Mucosa of descending colon (tissue), 3 donors: ENCODE data around the gene EGR4. TPM values are rescaled to one million over a fixed set of nuclear protein-coding genes. Genes with fewer than 3 reads are reported as not detected.

Experiments
- ATAC-seq: fragments of 200-7000 bp; cut with Tn5 transposase; one replicate; pipeline ENCODE4 v1.9.1; 2020; ENCODE audit warnings: mild to moderate bottlenecking, moderate library complexity
- DNase-seq, 3 donors: peaks; one replicate each; pipeline ENCODE4 v3.0.0-alpha.2; 2020
- H3K36me3 ChIP-seq: fragments of 200-600 bp; one replicate; pipeline ENCODE4 v1.8.0; 2021; ENCODE audit warnings: low read depth, mild to moderate bottlenecking
- H3K4me1 ChIP-seq: fragments of 200-600 bp; one replicate; pipeline ENCODE4 v1.8.0; 2021; ENCODE audit warnings: low read depth, mild to moderate bottlenecking
- H3K4me3 ChIP-seq: fragments of 200-600 bp; one replicate; pipeline ENCODE4 v1.8.0; 2021; ENCODE audit warnings: mild to moderate bottlenecking
- H3K9me3 ChIP-seq: fragments of 200-600 bp; one replicate; pipeline ENCODE4 v1.8.0; 2021; ENCODE audit warnings: mild to moderate bottlenecking
- CTCF ChIP-seq: fragments of 200-600 bp; IDR thresholded peaks from one replicate; pipeline ENCODE4 v1.8.0; 2022; ENCODE audit warnings: antibody characterized with exemption, mild to moderate bottlenecking
- intact Hi-C, 2 donors: fragments of 100-400 bp; cut with DNase I in 1 of 2; cut with micrococcal nuclease in 1 of 2; formaldehyde crosslinking; loops; one replicate each; pipeline versions ENCODE4 v1.11.0 to v1.11.1; 2022; cut with DNase I, micrococcal nuclease
- total RNA-seq, 3 donors: library from RNA; stranded (reverse); fragmentation: NEBNext Ultra II Directional in 2 of 3; extraction: Animal tissue kit (Norgen Biotek cat#: 25700) in 2 of 3; gene quantifications; one replicate each; pipeline versions ENCODE4 v1.2.1 to v1.2.4, GENCODE V29; 2021 to 2023
- donor health status: DM: no; HTN: no; CAD: no; lungs with moderate emphysema.
- donor health status: DM: no; HTN: no; CAD: no.
- donor health status: DM: no; HTN: yes; CAD: no.

Gene EGR4
- total RNA-seq, 3 donors from 2014 or later, result not detected

GRCh38 chr2:73294239-73294638 is 891 bp upstream of the EGR4 start:
- TF ChIP-seq CTCF, result no peak
- Histone ChIP-seq H3K9me3 (no peaks in the 10 kb centered on the region), H3K4me1 (peaks cover 9% of the 10 kb centered on the region), H3K4me3 (no peak overlapping the region), H3K36me3 (no peaks in the 10 kb centered on the region)
- no peak for DNase-seq
- ATAC-seq, result no peak
- intact Hi-C loops, result no loop called here

GRCh38 chr2:73292906-73293533 is 328 bp downstream of the EGR4 start:
- H3K4me3 ChIP-seq, result no peak overlapping the region
- no peak for DNase-seq
- no peaks in the 10 kb centered on the region for H3K9me3 ChIP-seq
- ATAC-seq, result no peak
- H3K4me1 ChIP-seq, result peaks cover 9% of the 10 kb centered on the region
- TF ChIP-seq CTCF, result no peak
- H3K36me3 ChIP-seq, result no peaks in the 10 kb centered on the region
- intact Hi-C loops, result no loop called here

- Histone ChIP-seq H3K4me3 (no peak overlapping the region), H3K4me1 (peaks cover 9% of the 10 kb centered on the region), H3K36me3 (no peaks in the 10 kb centered on the region), H3K9me3 (no peaks in the 10 kb centered on the region)
- no peak for ATAC-seq
- DNase-seq, result no peak
- TF ChIP-seq CTCF, result no peak
- intact Hi-C loops, result no loop called here
These were observed 937 bp downstream of the EGR4 start for GRCh38 chr2:73292316-73292905.

GRCh38 chr2:73291461-73292315 is 1.7 kb downstream of the EGR4 start:
- no peaks in the 10 kb centered on the region for H3K9me3 ChIP-seq
- peaks cover 9% of the 10 kb centered on the region for H3K4me1 ChIP-seq
- no peak for TF ChIP-seq CTCF
- no peak for DNase-seq
- intact Hi-C loops, result no loop called here
- peak; percentile 14 for ATAC-seq
- no peak overlapping the region for H3K4me3 ChIP-seq
- H3K36me3 ChIP-seq, result no peaks in the 10 kb centered on the region

GRCh38 chr2:73291093-73291460 is 2.3 kb downstream of the EGR4 start:
- H3K4me1 ChIP-seq, result peaks cover 9% of the 10 kb centered on the region
- intact Hi-C loops, result no loop called here
- ATAC-seq (peak; percentile 81), DNase-seq (peak; percentile 59 to 73 (median 72))
- no peak overlapping the region for H3K4me3 ChIP-seq
- no peak for TF ChIP-seq CTCF
- no peaks in the 10 kb centered on the region for H3K36me3 ChIP-seq
- H3K9me3 ChIP-seq, result no peaks in the 10 kb centered on the region
